HUDEP-2 (cell line): ENCODE results near the gene CDK2AP2.
A peak's percentile ranks its signal among the peaks of the same experiment; 100 is the strongest.
"Not testable (repeated sequence)": the region's sequence is repeated elsewhere in the genome, so short reads cannot be mapped to it uniquely, and the experiment has no call there.

Experiments
- DNase-seq, 76 experiments: peaks; one replicate each; lab custom pipeline; 2025; ENCODE audit not compliant: unreplicated experiment in 76 of 76; lab: John Stamatoyannopoulos, UW

Gene CDK2AP2

GRCh38 chr11:67491276-67492068 is 16.5 kb downstream of the CDK2AP2 start:
- no peak for DNase-seq

DNA sequence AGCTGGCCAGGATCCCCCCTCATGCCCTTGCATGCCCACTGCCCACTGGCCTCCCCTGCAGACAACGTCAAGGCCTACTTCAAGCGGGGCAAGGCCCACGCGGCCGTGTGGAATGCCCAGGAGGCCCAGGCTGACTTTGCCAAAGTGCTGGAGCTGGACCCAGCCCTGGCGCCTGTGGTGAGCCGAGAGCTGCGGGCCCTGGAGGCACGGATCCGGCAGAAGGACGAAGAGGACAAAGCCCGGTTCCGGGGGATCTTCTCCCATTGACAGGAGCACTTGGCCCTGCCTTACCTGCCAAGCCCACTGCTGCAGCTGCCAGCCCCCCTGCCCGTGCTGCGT is 17.3 kb downstream of the CDK2AP2 start:
- no peak for DNase-seq

- no peak for DNase-seq
These were observed 17.9 kb downstream of the CDK2AP2 start for GRCh38 chr11:67489885-67490726.

- no peak for DNase-seq
These were observed 18.6 kb downstream of the CDK2AP2 start for GRCh38 chr11:67489203-67489884.

- no peak for DNase-seq
These were observed 21.3 kb downstream of the CDK2AP2 start for GRCh38 chr11:67486481-67487195.

- DNase-seq = peak in 1 of 76 experiments; percentile 5
These were observed 22.0 kb downstream of the CDK2AP2 start for GRCh38 chr11:67485873-67486361.

DNA sequence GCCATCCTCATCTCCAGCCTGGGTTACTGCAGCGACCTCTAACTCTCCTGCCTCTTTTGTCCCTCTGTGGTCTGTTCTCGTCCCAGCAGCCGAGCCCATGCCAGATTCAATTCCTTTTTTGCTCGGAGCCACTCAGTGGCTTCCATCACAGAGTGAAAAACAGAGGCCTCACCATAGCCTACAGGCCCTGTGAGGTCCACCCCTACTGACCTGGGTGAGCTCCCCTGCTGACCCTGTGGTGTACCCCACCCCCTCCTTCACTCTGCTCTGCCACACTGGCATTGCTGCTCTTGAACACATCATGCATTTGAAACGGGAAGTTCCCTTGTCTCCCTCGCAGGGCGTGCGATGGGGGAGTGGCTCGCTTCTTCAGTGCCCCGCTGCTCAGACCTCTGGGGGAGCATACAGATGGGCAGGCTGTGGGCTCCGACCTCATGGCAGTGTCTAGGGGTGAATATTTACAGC is 23.1 kb downstream of the CDK2AP2 start:
- DNase-seq = peak in 36 of 76 experiments; percentile 5 to 48 (median 24)

DNA sequence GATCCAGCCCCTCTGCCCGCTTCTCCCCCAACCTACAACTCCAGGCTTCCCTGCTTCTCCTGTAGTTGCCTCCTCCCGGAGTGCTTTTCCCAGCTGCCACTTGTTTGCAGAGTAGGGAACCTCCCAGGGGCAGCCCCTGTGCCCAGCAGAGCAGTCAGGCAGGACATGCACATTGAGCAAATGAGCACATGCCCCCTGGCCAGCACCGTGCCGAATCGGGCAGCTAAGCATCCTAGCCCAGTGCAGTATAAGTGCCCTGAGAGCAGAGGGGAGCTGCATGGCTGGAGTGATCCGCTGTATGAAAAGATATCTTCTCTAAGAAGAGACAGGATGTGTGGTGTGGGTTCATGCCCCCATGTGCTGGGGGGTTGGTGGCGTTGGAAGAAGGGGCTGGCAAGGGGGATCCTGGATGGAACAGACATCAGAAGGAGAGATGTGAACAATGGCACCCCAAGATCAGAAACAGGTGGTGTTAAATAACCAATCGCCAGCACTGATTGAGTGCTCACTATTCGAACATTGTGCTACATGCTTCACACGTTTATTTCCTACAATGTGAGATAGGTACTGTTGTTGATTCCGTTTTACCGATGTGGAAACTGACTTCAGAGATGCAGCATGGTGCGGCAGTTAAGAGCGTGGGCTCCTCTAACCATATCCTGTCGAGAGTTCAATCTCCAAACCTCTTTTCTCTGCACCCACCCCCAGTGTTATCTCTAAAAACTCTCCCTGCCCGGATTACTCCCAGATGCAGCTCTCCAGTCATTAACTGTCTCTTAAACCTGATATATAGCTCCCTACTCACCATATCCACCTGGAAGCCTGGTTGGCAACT is 23.9 kb downstream of the CDK2AP2 start:
- peak in 2 of 76 experiments; percentile 9 to 13 for DNase-seq

DNA sequence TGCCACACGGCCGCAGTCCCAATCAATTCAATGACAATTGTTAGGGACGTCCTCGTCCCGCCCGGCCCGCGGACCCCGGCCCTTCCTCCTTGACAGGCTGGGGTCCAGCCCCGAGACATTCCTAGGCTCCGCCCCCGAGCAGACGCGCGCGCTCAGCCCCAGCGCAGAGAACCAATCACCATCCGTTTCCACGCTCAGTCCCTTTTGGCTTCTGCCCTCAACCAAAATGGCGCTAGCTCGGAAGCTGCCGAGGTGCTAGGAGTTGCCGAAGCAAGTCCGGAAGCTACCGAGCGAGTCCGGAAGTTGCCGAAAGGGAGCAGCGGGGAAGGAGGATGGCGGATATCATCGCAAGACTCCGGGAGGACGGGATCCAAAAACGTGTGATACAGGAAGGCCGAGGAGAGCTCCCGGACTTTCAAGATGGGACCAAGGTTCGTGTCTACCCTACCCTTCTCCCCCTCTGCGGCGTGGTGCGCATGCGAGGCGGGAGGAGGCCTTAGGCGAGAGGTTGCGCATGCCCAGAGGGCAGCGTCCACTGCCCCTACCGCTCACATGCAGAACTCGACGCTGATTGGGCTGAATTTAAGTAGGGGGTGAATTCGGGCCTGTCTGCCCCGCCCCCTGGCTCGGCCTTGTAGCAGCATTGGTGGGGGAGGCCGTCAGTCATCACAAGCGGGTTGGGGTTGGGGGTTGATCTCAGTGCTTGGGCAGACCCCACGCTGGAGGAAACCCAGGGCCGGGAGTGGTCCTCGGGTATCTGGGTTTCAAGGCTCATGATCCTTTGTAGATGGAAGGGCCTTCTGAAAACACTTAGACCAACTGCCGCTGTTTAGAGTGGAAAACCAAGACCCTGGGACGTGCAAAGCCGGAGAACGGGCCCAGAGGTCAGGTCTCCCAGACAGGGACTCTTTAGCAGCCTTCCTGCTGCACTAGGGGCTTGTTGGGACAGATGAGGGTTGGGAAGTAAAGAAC is 24.8 kb downstream of the CDK2AP2 start, which contains the start of gene AIP:
TSS of gene AIP (plus strand) at position 200 of the 972 bp plus-strand sequence. CDS start at position 333, 133 bp downstream.
- peak; percentile 37 to 98 (median 95) for DNase-seq

DNA sequence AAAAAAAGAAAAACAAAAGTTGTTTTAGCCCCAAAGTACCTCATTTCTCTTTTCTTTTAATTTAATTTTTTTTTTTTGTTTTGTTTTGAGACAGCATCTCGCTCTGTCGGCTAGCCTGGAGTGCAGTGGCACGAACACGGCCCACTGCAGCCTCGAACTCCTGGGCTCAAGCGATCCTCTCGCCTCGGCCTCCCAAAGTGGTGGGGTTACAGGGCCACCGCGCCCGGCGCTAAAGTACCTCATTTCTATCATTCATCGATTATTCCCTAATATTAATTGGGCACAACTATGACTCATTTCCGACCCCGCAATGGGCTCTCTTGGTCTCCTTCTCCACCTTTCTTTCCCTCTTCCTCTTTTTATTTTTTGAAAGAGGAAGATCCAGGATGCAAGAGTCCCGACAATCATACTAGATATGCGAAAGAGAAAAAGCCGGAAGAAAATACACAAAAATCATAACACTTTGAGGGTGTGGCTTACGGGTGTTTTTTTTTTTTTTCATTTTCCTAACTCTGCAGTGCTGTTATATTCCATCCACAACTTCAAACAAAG is 25.6 kb downstream of the CDK2AP2 start:
- DNase-seq = no peak

- DNase-seq = not testable (repeated sequence)
These were observed 30.5 kb downstream of the CDK2AP2 start for GRCh38 chr11:67477344-67478050.

- not testable (repeated sequence) for DNase-seq
These were observed 31.3 kb downstream of the CDK2AP2 start for GRCh38 chr11:67476692-67477091.

GRCh38 chr11:67472882-67473281 is 35.1 kb downstream of the CDK2AP2 start:
- no peak for DNase-seq

GRCh38 chr11:67470337-67471002 is 37.5 kb downstream of the CDK2AP2 start:
- no peak for DNase-seq

- DNase-seq = peak in 1 of 76 experiments; percentile 71
These were observed 38.5 kb downstream of the CDK2AP2 start for GRCh38 chr11:67469508-67469811.

DNA sequence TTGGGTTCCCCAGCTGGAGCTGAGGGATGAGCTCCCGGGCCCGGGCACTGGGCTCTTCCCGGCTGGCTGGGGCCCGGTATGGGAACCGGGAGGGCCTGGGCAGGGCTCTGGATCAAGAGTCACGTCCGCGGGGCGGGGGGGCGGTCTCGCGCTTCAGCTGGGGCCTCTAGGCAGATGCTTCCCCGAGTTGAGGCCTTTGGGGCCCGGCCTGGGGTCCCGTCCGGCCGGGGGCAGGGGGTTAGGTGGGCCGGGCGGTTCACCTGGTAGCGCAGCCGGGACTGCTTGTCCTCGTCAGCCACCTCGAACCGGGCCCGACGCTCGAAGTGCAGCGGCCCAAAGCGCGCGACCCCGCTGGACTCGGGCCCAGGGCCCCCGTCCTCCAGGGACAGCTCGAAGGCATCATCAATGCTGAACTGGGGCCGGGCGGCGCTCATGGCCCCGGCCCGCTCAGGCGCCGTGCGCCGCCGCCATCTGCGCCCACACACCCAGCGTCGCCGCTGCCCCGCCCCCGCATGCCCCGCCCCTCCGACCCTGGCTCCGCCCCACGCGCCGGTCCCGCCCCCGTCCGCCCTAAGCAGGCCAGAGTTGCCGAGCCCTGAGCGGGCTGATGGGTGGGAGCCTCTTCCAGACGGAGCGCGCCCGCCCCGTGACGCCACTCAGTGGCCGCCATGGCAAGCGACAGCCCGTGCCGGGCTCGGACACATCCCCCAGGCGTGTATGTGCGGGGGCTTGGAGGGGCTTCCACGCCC is 39.0 kb downstream of the CDK2AP2 start, which contains the start of gene TMEM134:
TSS of gene TMEM134 (minus strand) at position 493 of the 749 bp plus-strand sequence. CDS start at position 434, 59 bp downstream.
- peak in 73 of 76 experiments; percentile 35 to 93 (median 83) for DNase-seq
